PC-9 (cell line): ENCODE results near the gene HERC2.

ENCODE experiments used
- CTCF ChIP-seq: fragments of 200-600 bp; sonication (generic); conservative IDR thresholded peaks from 2 replicates; pipeline ENCODE4 v1.6.1; 2017; ENCODE audit warnings: mixed run types, antibody characterized with exemption, mild to moderate bottlenecking, moderate library complexity
- EZH2 ChIP-seq: fragments of 200-600 bp; sonication (generic); IDR thresholded peaks from 2 replicates; pipeline ENCODE4 v1.8.0; 2017; ENCODE audit warnings: antibody characterized with exemption, low read depth

- TF ChIP-seq CTCF (no peak), EZH2 (no peak)
These were observed 207.0 kb downstream of the HERC2 start for GRCh38 chr15:28114721-28115622.
